Kidney glomerular epithelial cell (primary cell): ENCODE results near the gene PMS1.
"Not testable (repeated sequence)": the region's sequence is repeated elsewhere in the genome, so short reads cannot be mapped to it uniquely, and the experiment has no call there.

Experiments used
- DNase-seq: peaks from one replicate; lab custom pipeline; 2025; lab: John Stamatoyannopoulos, UW

Gene PMS1

GRCh38 chr2:189818249-189819038 lies 34.2 kb downstream of the PMS1 start:
- no peak for DNase-seq

DNA sequence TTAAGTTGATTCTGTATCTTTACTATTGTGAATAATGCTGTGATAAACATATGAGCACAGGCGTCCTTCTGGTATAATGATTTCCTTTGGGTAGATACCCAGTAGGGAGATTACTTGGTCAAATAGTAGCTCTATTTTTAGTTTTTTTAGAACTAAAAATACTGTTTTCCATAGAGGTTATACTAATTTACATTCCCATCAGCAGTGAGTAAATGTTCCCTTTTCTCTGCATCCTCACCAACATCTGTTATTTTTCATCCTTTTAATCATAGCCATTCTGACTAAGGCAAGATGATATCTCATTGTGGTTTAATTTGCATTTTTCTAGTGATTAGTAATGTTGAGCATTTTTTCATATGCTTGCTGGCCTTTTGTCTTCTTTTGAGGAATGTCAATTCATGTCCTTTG lies 35.1 kb downstream of the PMS1 start:
- no peak for DNase-seq

- no peak for DNase-seq
These were observed 37.9 kb downstream of the PMS1 start for GRCh38 chr2:189821953-189822748.

DNA sequence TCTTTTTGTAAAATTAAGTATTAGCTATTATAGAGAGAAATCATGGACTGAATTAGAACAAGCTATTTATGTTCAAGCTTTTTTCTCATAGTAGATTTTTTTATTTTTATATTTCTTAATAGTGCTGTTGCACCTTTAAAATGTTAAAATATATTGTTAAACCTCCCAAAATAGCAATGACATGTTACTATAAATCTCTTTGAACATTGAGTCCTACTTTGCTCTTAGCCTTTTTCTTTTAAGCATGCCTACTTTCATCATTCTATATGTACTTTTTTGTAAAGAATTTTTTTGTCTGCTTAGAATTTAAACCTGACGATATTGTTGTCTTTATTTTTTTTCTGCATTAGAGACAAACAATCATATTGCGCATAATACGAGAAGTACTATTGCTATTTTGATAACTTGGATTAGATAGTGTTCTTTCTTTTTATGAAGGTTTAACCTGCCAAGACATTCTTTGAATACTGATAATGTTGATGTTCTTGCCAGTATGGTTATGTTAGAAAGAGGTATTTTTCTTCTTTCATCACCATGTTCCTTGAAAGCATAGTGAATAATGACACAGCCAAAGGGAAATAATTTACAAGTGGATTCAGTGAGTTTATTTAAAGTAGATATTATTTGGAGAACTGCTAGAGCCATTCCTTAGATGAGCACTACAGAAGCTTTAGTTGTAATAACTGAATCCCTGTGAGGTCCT lies 40.6 kb downstream of the PMS1 start:
- no peak for DNase-seq

- no peak for DNase-seq
These were observed 41.8 kb downstream of the PMS1 start for GRCh38 chr2:189826039-189826438.

DNA sequence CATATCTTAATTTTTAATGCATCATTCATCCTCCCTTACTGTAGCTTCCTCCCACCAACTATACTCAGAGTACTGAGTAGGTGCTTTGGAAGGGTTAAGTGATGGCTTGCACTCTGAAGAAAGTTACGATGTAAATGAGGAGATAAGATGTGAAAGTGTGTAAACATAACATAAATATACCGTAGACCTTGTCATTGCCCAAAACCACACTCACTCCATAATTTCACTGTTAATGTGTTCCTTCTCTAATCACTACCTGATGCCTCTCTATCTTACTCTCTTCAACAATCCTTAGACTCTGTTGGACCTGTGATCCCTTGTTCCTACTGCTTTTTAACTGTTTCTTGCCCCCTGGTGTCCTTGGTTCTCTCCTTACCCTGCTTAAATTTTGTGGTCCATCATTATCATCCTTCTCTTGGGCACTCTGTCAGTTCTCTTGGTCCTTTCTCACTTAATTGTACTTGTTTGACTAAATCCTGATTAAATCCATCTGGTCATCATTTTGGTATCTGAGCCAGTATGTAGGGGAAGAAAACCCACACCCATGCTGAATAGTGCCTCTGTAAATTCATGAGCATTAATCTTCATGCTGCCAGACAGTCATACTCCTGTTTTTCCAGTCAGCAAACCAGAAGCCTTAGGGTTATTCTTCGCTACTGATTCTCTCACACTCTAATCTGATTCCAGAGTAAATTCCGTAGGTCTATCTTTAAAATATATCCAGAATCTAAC lies 45.0 kb downstream of the PMS1 start:
- no peak for DNase-seq

GRCh38 chr2:189830510-189830909 lies 46.3 kb downstream of the PMS1 start:
- DNase-seq: no peak

DNA sequence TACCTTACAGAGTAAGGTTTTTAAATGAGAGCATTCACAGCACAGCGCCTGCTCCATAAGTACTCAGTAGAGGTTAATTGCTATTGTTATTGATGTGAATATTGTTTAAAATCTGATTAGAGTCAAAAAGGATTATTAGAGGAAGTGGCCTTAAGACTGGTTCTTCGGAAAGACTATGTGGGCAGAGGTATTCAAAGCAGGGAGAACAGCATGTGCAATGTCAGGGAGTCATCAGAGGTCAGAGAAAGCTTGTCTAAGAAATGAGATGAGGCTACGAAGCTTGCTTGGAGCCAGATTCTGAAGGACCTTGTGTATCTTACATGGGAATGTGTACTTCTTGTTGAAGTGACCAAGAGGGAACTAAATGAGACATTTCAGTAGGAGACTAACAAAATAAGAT lies 49.8 kb downstream of the PMS1 start:
- DNase-seq: no peak

- not testable (repeated sequence) for DNase-seq
These were observed 50.4 kb downstream of the PMS1 start for GRCh38 chr2:189834642-189835041.

DNA sequence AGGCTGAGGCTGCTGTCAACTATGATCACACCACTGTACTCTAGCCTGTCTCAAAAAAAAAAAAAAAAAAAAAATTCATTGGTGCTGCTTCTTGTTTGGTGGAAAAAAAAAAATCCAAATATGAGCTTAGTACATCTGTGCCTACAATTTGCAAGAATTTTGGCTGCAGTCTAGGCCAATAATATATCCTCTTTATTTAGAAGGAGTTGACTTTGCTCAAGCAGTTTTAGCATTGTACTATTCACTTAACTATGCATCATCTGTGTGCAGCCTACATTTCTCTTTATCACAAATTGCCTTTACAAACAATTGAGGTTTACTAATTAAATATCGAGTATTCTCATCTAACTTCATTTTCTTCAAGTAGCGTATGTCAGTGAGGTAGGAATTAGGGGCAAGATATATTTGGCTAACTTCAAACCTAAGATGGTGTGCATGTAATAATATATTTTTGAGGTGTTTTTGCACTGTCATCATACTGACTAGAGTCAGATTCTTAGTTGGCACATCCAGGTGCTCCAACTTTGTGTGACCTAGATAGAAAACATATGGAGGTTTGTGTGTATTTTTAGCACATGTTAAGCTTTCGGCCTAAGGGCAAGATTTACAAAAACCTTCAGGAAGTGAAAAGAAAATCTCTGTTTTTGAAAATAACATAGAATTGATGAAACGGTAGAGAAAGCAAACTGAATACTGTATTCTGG lies 51.8 kb downstream of the PMS1 start:
- DNase-seq: no peak

GRCh38 chr2:189836644-189837043 lies 52.4 kb downstream of the PMS1 start:
- peak; percentile 30 for DNase-seq

- DNase-seq: no peak
These were observed 53.1 kb downstream of the PMS1 start for GRCh38 chr2:189837326-189837725.

GRCh38 chr2:189841019-189841418 lies 56.8 kb downstream of the PMS1 start:
- no peak for DNase-seq

DNA sequence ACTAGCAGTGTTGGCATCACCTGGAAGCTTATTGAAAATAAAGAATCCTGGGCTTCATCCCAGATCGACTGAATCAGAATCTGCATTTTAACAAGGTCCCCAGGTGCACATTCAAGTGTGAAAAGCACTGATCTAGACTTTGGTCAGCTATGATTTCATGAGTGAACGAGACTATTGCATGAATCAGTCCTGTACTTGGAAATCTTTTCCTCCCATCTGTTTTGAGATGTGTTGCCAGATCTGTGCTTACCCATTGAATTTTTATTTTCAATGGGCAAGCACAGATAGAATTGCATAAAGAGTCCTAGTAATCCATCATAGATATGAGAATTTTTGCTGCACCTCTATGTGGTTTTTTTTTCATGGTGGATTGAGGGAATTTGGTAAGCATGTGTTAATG lies 64.0 kb downstream of the PMS1 start:
- no peak for DNase-seq

DNA sequence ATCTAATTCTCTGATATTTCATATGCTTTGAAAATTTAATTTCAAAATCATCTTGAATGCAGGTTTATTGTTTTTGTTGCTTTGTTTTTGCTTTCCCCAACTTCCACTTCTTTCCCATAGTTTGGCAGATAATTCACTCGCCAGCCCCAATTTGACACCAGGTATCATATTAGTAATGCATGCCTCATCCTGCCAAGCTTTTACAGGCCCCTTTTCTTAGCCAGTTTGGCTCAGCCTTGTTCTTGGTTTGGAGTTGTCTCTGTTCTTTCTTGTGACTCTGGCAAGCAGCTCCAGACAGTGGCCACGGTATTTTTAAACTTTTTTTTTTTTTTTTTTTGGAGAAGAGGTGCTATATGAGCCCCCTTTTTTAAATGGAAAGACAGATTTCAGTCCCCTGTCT lies 65.3 kb downstream of the PMS1 start:
- no peak for DNase-seq

DNA sequence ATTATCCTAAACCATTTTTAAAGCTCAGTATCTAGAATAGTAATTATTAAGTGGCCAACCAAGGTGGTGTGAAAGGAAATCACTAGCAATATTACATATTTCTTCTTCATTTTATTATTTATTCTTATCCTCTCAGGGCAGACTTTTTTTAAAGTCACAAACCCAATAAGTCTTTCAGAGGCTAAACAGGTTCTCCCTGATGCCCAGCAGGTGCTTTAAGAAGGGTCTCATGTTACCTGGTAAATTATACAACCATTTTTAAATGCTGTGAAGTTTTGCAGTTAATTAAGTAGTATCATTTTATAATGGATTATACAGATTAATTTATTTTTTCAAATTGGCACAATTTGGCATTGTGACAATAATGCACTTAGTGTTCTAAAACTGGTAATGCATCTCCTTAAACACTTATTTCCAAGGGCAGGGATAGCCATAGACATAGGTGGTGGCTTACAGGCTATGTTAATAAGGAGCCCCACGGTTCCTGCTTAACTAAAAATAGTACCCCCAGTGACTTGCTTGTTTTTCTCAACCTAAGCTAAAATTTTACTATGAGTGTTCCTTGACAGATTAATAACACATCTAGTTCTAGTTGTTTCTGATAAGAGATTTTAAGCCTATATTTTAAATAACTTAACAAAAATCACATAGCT lies 67.0 kb downstream of the PMS1 start:
- no peak for DNase-seq

GRCh38 chr2:189854187-189854586 lies 69.9 kb downstream of the PMS1 start:
- no peak for DNase-seq

DNA sequence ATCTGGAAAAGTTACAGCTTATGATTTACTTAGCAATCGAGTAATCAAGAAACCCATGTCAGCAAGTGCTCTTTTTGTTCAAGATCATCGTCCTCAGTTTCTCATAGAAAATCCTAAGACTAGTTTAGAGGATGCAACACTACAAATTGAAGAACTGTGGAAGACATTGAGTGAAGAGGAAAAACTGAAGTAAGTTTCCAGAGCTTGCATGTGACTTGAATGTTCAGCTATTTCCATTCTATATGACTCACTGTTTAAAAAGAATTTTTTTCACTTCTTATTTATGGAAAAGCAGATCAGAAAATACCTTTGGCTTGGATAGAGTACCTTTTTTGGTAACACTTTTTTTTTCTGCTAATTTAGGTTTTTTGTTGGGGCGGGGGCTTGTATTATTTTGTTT lies 70.7 kb downstream of the PMS1 start:
- DNase-seq: no peak

DNA sequence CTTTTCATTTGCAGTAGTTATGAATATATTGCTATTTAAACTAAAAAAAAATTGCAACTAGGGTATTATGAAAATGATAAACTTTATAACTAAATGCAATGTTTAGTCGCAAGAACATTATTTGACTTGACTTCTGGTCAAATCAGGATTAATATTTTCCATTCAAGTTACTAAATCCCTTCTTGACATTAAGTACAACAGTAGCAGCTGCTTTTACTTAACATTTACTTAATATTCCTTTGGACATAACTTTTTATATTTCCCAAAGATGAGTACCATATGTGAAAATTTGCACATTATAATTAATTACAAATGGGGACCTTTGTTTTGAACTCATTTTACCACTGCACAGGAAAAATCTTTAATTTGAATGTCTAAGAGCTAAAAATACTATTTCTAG lies 74.0 kb downstream of the PMS1 start:
- no peak for DNase-seq

DNA sequence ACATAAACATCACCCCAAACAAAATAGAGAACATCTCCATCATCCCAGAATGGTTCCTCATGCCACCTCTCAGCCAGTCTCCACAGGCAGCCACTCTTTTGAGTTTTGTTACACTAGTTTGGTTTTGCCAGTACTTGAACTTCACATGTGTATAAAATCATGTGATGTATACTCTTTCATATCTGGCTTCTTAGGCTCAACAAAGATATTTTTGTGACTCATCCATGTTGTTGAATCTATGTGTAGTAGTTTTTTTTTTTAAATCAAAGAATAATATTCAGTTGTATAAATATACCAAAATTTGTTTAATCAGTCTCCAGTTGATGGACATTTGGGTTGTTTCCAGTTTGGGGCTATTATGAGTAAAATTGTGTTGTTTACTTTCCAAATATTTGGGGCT lies 75.9 kb downstream of the PMS1 start:
- DNase-seq: no peak

DNA sequence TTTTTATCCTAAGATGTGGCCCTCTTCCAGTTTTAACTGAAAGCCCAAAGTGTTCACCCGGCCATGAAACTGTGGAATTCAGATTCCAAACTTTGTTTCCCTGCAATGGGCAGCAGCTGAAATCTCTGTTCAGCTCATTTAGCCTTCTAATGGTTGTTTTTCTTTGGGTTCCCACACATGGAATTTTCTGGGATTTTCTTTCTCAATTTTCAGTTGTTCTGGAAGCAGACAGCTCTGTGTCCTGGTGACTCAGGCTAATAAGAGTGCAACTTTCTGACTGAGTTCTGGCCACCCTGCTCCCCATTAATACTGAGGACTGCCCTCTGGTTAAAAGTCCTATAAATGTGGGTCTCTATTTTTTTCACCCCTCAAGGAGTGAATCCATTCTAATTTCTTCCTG lies 78.5 kb downstream of the PMS1 start:
- DNase-seq: no peak
